Cardiac muscle cell (in vitro differentiated cells and primary cell): ENCODE results near the gene CADM1. TPM values are rescaled to one million over a fixed set of nuclear protein-coding genes. Genes with fewer than 3 reads are reported as not detected.

Experiments
- DNase-seq, 2 donors: peaks; one replicate each; pipeline versions ENCODE4 v3.0.0 to v3.0.0-alpha.2; 2010 to 2017; ENCODE audit warnings: low read depth in 1 of 2, low spot score in 1 of 2
- H3K27ac ChIP-seq: fragments of 200-600 bp; sonication (generic); 2 replicates; pipeline ENCODE4 v1.5.1; 2016
- H3K27me3 ChIP-seq: fragments of 200-600 bp; sonication (generic); 2 replicates; pipeline ENCODE4 v1.6.0; 2016; ENCODE audit warnings: control low read depth
- H3K36me3 ChIP-seq: fragments of 200-600 bp; sonication (generic); 2 replicates; pipeline ENCODE4 v1.5.1; 2016; ENCODE audit warnings: control low read depth
- H3K4me1 ChIP-seq: fragments of 200-600 bp; sonication (generic); 2 replicates; pipeline ENCODE4 v1.8.1; 2017; ENCODE audit warnings: low read depth, mild to moderate bottlenecking, mixed run types
- H3K4me3 ChIP-seq: fragments of 200-600 bp; sonication (generic); 2 replicates; pipeline ENCODE4 v1.5.1; 2016; ENCODE audit warnings: mild to moderate bottlenecking
- H3K9me3 ChIP-seq: fragments of 200-600 bp; sonication (generic); 2 replicates; pipeline ENCODE4 v1.5.1; 2017; ENCODE audit warnings: low read depth, mild to moderate bottlenecking, control low read depth
- polyA plus RNA-seq: library from polyadenylated mRNA; unstranded; fragments of >200 nt; fragmentation: Nextera tagmentation; extraction: Ambion mirVana; gene quantifications from 2 replicates; pipeline ENCODE4 v1.2.1, GENCODE V29; 2016
- total RNA-seq: library from RNA; depleted of rRNA; stranded (reverse); fragments of >200 nt; gene quantifications from 2 replicates; pipeline ENCODE4 v1.2.3, GENCODE V29; 2016
- TF ChIP-seq, protein P1 (sequence below): IDR thresholded peaks from 2 replicates; pipeline ENCODE4 v1.5.1; 2012; ENCODE audit warnings: low read depth, mild to moderate bottlenecking, low read length

The CADM1 gene
- total and polyA plus RNA-seq, 2 experiments from 2014 or later: 113 to 149 TPM

DNA sequence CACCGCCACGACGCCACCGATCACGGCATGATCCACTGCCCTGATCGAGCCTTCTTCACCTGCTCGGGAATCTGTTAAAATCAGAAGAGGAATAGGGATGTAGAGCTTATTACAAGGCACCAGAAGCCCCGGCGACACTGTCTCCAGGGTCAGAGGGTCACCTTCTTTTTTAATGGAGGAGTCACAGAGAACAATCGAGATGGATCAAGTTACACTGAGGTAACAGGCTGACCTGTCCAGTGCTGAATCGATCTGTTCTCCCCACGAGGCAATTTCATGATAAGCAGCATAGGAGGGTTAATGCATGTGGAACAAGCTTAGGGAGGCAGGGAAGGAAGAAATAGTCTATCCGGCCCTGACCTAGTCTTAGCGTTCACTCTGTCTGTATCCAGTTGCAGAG, 325.5 kb downstream of the CADM1 start:
- H3K27me3 ChIP-seq: no peaks in the 10 kb centered on the region
- H3K4me1 ChIP-seq: peaks cover 20% of the 10 kb centered on the region
- no peak for DNase-seq
- no peaks in the 10 kb centered on the region for H3K9me3 ChIP-seq
- no peak overlapping the region for H3K4me3 ChIP-seq
- TF ChIP-seq, protein P1, sequence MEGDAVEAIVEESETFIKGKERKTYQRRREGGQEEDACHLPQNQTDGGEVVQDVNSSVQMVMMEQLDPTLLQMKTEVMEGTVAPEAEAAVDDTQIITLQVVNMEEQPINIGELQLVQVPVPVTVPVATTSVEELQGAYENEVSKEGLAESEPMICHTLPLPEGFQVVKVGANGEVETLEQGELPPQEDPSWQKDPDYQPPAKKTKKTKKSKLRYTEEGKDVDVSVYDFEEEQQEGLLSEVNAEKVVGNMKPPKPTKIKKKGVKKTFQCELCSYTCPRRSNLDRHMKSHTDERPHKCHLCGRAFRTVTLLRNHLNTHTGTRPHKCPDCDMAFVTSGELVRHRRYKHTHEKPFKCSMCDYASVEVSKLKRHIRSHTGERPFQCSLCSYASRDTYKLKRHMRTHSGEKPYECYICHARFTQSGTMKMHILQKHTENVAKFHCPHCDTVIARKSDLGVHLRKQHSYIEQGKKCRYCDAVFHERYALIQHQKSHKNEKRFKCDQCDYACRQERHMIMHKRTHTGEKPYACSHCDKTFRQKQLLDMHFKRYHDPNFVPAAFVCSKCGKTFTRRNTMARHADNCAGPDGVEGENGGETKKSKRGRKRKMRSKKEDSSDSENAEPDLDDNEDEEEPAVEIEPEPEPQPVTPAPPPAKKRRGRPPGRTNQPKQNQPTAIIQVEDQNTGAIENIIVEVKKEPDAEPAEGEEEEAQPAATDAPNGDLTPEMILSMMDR: no peak
- no peak overlapping the region for H3K27ac ChIP-seq
- H3K36me3 ChIP-seq: no peaks in the 10 kb centered on the region

DNA sequence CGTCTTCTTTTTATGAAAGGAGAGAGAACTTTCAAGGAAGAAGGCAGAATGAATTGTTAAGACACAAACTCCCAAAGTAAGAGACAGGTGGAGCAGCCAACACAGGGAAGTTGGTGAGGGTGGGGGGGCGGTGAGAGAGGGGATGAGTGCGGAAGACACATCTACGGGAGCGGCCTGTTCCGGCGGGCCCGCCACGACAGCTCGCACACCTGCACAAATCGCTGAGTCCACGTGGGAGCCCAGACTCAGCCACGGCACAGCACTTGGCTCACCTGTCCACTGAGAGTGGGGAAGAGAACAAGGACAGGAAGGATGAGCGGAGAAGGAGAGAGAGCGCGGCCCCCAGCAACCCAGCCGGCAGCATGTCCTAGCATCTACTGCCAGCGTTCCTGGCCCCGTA, 331.1 kb downstream of the CADM1 start:
- Histone ChIP-seq H3K27ac (no peak overlapping the region), H3K27me3 (no peaks in the 10 kb centered on the region)
- TF ChIP-seq, protein P1: no peak

DNA sequence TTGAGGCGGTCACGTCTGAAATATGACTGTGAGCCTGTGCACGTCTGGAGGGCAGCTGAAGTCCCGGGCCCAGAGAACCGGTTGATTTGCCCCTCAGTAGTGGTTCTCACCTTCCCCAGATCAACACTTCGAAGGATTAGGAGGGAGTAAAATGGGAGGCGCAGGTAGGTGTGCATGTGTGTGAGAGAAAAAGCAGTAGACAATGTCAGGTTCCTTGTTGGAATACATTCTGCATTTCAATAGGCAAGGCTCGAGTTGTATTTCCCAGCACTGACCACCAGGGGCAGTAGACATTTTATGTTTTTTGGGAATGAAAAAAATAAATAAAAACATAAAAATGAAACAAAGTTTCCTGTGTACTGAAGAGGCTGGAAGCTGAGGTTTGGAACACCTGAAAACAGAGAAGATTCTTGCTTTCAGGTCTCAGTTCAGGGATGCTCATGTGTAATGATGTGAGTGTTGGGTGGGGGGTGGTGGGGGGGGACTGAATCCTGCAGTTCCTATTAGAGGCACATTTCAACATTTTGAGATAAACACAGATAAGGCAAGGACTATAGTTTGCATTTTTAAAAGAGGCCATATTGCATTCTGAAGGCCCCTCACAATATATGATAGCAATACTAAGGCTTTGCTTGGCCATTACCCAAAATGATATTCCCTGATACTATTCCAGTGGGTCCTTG, 333.9 kb downstream of the CADM1 start:
- H3K4me3 ChIP-seq: no peak overlapping the region
- peak; percentile 15 to 55 for DNase-seq
- TF ChIP-seq, protein P1: peak; percentile 66
- H3K9me3 ChIP-seq: no peaks in the 10 kb centered on the region
- no peaks in the 10 kb centered on the region for H3K4me1 ChIP-seq
- no peaks in the 10 kb centered on the region for H3K27me3 ChIP-seq
- H3K36me3 ChIP-seq: no peaks in the 10 kb centered on the region
- no peak overlapping the region for H3K27ac ChIP-seq

More for the DNA sequence above, 331.1 kb downstream of the CADM1 start:
- H3K9me3 ChIP-seq: no peaks in the 10 kb centered on the region
- no peaks in the 10 kb centered on the region for H3K4me1 ChIP-seq
- DNase-seq: no peak
- H3K4me3 ChIP-seq: no peak overlapping the region
- H3K36me3 ChIP-seq: no peaks in the 10 kb centered on the region

DNA sequence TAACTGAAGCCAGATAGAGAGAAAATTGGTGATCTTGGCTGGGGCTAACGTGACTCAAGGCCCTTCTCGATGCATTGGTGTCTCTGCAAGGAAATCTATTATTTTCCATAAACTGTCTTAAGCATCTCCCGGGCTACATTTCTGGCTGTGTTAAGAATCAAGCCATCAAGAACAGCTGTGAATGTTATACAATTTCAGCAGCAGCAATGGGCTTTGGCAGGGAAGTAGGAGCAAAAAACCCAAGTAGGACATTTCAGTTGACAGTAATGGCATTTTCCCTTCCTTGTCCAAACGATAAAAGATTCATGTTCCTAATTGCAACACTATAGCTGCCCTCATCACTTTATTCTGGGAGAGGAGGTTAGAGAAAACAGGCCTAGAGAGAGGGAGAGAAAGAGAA, 335.0 kb downstream of the CADM1 start:
- H3K9me3 ChIP-seq: no peaks in the 10 kb centered on the region
- TF ChIP-seq, protein P1: no peak
- no peak overlapping the region for H3K27ac ChIP-seq
- H3K4me1 ChIP-seq: peaks cover 3% of the 10 kb centered on the region
- DNase-seq: no peak
- no peaks in the 10 kb centered on the region for H3K36me3 ChIP-seq
- no peak overlapping the region for H3K4me3 ChIP-seq
- H3K27me3 ChIP-seq: no peaks in the 10 kb centered on the region

DNA sequence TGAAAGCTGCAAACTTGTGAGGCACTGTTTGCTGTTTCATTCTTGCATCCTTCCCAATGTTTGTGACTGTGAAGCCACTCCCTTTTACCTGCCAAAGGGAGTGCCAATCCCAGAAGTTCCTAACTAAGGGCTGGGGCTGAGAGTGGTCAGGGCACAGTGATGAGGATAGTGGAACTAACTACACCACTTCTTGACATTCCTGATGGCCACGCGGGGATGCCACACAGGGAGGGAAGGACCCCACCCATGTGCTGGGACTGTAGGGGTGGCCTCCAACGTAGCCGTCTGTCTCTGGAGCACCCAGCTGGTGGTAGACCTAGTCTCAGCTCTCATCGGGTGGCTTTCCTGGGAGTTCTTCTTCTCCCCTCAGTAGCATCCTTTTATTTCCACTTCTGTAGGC, 335.5 kb downstream of the CADM1 start:
- no peak overlapping the region for H3K27ac ChIP-seq
- DNase-seq: no peak

More for the DNA sequence above, 335.5 kb downstream of the CADM1 start:
- no peaks in the 10 kb centered on the region for H3K9me3 ChIP-seq
- H3K36me3 ChIP-seq: no peaks in the 10 kb centered on the region
- H3K4me1 ChIP-seq: peaks cover 3% of the 10 kb centered on the region
- no peak overlapping the region for H3K4me3 ChIP-seq
- H3K27me3 ChIP-seq: no peaks in the 10 kb centered on the region
- TF ChIP-seq, protein P1: no peak
